H1 (cell line): ENCODE data around the gene JMJD1C. TPM values are rescaled to one million over a fixed set of nuclear protein-coding genes. Genes with fewer than 3 reads are reported as not detected.

Experiments used
- CTCF ChIA-PET: fragments of 300-600 bp; sonication (Branson Sonifier 250); formaldehyde crosslinking; loops from one replicate; lab custom pipeline; 2021; ENCODE audit not compliant: partially characterized antibody; lab: Charles Lee
- POLR2A ChIA-PET: fragments of 300-600 bp; sonication (Branson Sonifier 250); formaldehyde crosslinking; loops from one replicate; lab custom pipeline; 2021; ENCODE audit warnings: inconsistent platforms; ENCODE audit not compliant: partially characterized antibody; lab: Charles Lee
- DNase-seq, 2 experiments: peaks; one replicate each; pipeline versions ENCODE4 v3.0.0 to v3.0.0-alpha.2; 2010 to 2022; ENCODE audit warnings: low spot score in 2 of 2, low read depth in 1 of 2, mixed read lengths in 1 of 2
- FAIRE-seq: peaks from 2 replicates; lab custom pipeline; 2011; peaks lifted over from hg19 to GRCh38; lab: Jason Lieb, UNC
- H2AFZ ChIP-seq: 2 replicates; pipeline ENCODE4 v1.8.1; 2012; ENCODE audit warnings: low read length, inconsistent platforms
- H2AK5ac ChIP-seq: 2 replicates; pipeline ENCODE4 v1.6.1; 2013; ENCODE audit warnings: low read depth, low read length
- H2BK120ac ChIP-seq: replicated peaks from 2 replicates; pipeline ENCODE3; 2013; ENCODE audit warnings: low read depth, low read length, inconsistent platforms
- H2BK12ac ChIP-seq: 2 replicates; pipeline ENCODE4 v1.6.1; 2013; ENCODE audit warnings: low read depth, low read length
- H2BK15ac ChIP-seq: 2 replicates; pipeline ENCODE4 v1.6.1; 2013; ENCODE audit warnings: low read length
- H2BK20ac ChIP-seq: 2 replicates; pipeline ENCODE4 v1.6.1; 2013; ENCODE audit warnings: low read length
- H2BK5ac ChIP-seq: 2 replicates; pipeline ENCODE4 v1.6.1; 2013; ENCODE audit warnings: low read depth, low read length
- H3K14ac ChIP-seq: 2 replicates; pipeline ENCODE4 v1.6.1; 2013; ENCODE audit warnings: inconsistent platforms; ENCODE audit not compliant: insufficient read length
- H3K18ac ChIP-seq: 2 replicates; pipeline ENCODE4 v1.6.1; 2013; ENCODE audit warnings: low read length; ENCODE audit errors: extremely low read depth
- H3K23ac ChIP-seq: 2 replicates; pipeline ENCODE4 v1.6.1; 2013; ENCODE audit warnings: inconsistent platforms; ENCODE audit not compliant: insufficient read length
- H3K23me2 ChIP-seq: 2 replicates; pipeline ENCODE4 v1.6.1; 2013; ENCODE audit warnings: low read depth, low read length
- H3K27ac ChIP-seq: 2 replicates; pipeline ENCODE4 v1.6.1; 2011; ENCODE audit warnings: low read depth, low read length, inconsistent platforms
- H3K27me3 ChIP-seq, 4 experiments: replicated peaks in 1 of 4; 1 replicate in 1 of 4; 2 replicates in 3 of 4; pipeline versions ENCODE4 v1.6.1 to v1.8.1; 2011 to 2013; ENCODE audit warnings: low read length in 3 of 4, mild to moderate bottlenecking in 3 of 4, inconsistent platforms in 2 of 4, mixed read lengths in 2 of 4, moderate library complexity in 1 of 4; ENCODE audit not compliant: control insufficient read depth in 3 of 4, insufficient read depth in 3 of 4; ENCODE audit errors: extremely low read depth in 1 of 4
- H3K36me3 ChIP-seq, 4 experiments: 2 replicates each; pipeline versions ENCODE4 v1.6.1 to v1.8.1; 2011 to 2013; ENCODE audit warnings: mild to moderate bottlenecking in 4 of 4, low read length in 3 of 4, moderate library complexity in 2 of 4, control low read depth in 1 of 4, inconsistent platforms in 1 of 4; ENCODE audit not compliant: insufficient read depth in 4 of 4, control insufficient read depth in 2 of 4
- H3K4ac ChIP-seq: replicated peaks from 2 replicates; pipeline ENCODE3; 2013; ENCODE audit warnings: low read length, low read depth, mixed read lengths, inconsistent platforms; ENCODE audit not compliant: insufficient read length
- H3K4me1 ChIP-seq, 4 experiments: replicated peaks in 1 of 4; 1 replicate in 1 of 4; 2 replicates in 3 of 4; pipeline versions ENCODE4 v1.6.1 to v1.8.1; 2011 to 2013; ENCODE audit warnings: low read length in 3 of 4, inconsistent platforms in 2 of 4, mixed read lengths in 1 of 4; ENCODE audit not compliant: insufficient read depth in 4 of 4, control insufficient read depth in 3 of 4
- H3K4me2 ChIP-seq, 2 experiments: 2 replicates each; pipeline versions ENCODE4 v1.6.1 to v1.8.1; 2011 to 2013; ENCODE audit warnings: low read depth in 2 of 2, low read length in 2 of 2, control low read depth in 1 of 2, inconsistent platforms in 1 of 2, mild to moderate bottlenecking in 1 of 2; ENCODE audit not compliant: insufficient read depth in 1 of 2
- H3K4me3 ChIP-seq, 4 experiments: fragments of 200-600, 300-600 bp in 1 of 4; sonication (generic), shearing (Covaris generic), sonication (Bioruptor Twin) in 1 of 4; 2 replicates each; pipeline versions ENCODE4 v1.5.1 to v1.8.1; 2011 to 2016; ENCODE audit warnings: low read length in 4 of 4, low read depth in 3 of 4, control low read depth in 2 of 4, inconsistent platforms in 2 of 4, mild to moderate bottlenecking in 2 of 4, mixed read lengths in 1 of 4, moderate library complexity in 1 of 4; ENCODE audit not compliant: insufficient read depth in 2 of 4; ENCODE audit errors: extremely low read depth in 1 of 4
- H3K56ac ChIP-seq: replicated peaks from 2 replicates; pipeline ENCODE3; 2013; ENCODE audit warnings: low read depth, mild to moderate bottlenecking, mixed read lengths, low read length, inconsistent platforms; ENCODE audit not compliant: insufficient read length
- H3K79me1 ChIP-seq: 2 replicates; pipeline ENCODE4 v1.6.1; 2013; ENCODE audit warnings: low read depth, low read length, control low read depth
- H3K79me2 ChIP-seq, 2 experiments: 2 replicates each; pipeline versions ENCODE4 v1.6.1 to v1.8.1; 2012 to 2013; ENCODE audit warnings: low read length in 2 of 2, mild to moderate bottlenecking in 2 of 2, inconsistent platforms in 1 of 2; ENCODE audit not compliant: insufficient read depth in 2 of 2, control insufficient read depth in 1 of 2
- H3K9ac ChIP-seq, 4 experiments: replicated peaks in 1 of 4; 1 replicate in 1 of 4; 2 replicates in 3 of 4; pipeline versions ENCODE4 v1.6.1 to v1.8.1; 2011 to 2013; ENCODE audit warnings: low read depth in 3 of 4, low read length in 3 of 4, control low read depth in 2 of 4, mild to moderate bottlenecking in 2 of 4, moderate library complexity in 2 of 4, inconsistent platforms in 1 of 4; ENCODE audit errors: extremely low read depth in 1 of 4
- H3K9me3 ChIP-seq, 2 experiments: 2 replicates each; pipeline versions ENCODE4 v1.6.1 to v1.8.1; 2012 to 2013; ENCODE audit warnings: mild to moderate bottlenecking in 2 of 2, moderate library complexity in 2 of 2, control low read depth in 1 of 2, inconsistent platforms in 1 of 2, low read depth in 1 of 2, low read length in 1 of 2, mixed read lengths in 1 of 2; ENCODE audit not compliant: insufficient read depth in 2 of 2
- H4K20me1 ChIP-seq, 2 experiments: replicated peaks in 1 of 2; 2 replicates each; pipeline versions ENCODE3 to v1.8.1; 2011 to 2013; ENCODE audit warnings: inconsistent platforms in 2 of 2, low read length in 2 of 2, mild to moderate bottlenecking in 1 of 2; ENCODE audit not compliant: insufficient read depth in 2 of 2, control insufficient read depth in 1 of 2
- H4K5ac ChIP-seq: 2 replicates; pipeline ENCODE4 v1.6.1; 2013; ENCODE audit warnings: low read length, low read depth, mixed read lengths, inconsistent platforms; ENCODE audit not compliant: insufficient read length
- H4K8ac ChIP-seq: 2 replicates; pipeline ENCODE4 v1.8.0; 2013; ENCODE audit warnings: mild to moderate bottlenecking, moderate library complexity, low read length, inconsistent platforms; ENCODE audit not compliant: insufficient read depth; ENCODE audit errors: extremely low read depth
- H4K91ac ChIP-seq: replicated peaks from 2 replicates; pipeline ENCODE3; 2013; ENCODE audit warnings: low read length, mixed read lengths, inconsistent platforms; ENCODE audit not compliant: insufficient read length
- ASH2L ChIP-seq: fragments of 200-600, 300-600 bp; sonication (generic); IDR thresholded peaks from one replicate; pipeline ENCODE4 v1.7.1; 2017; ENCODE audit warnings: low read length
- CBX5 ChIP-seq: fragments of 300-800, 300-1000 bp; sonication (generic); IDR thresholded peaks from 2 replicates; pipeline ENCODE4 v1.7.1; 2016; ENCODE audit warnings: antibody characterized with exemption, low read length, low read depth
- CHD2 ChIP-seq: IDR thresholded peaks from 2 replicates; pipeline ENCODE4 v1.6.1; 2012; ENCODE audit warnings: low read length, improper control_type of control experiment
- WGBS, 2 experiments: shearing (Covaris generic) in 1 of 2; methylation state at CpG; one replicate each; pipeline versions ENCODE4 v1.1.6 to v1.1.7; 2013 to 2015; ENCODE audit warnings: low lambda C conversion rate in 2 of 2, mixed read lengths in 2 of 2, inconsistent platforms in 1 of 2, low coverage in 1 of 2, missing lambda C conversion rate in 1 of 2; ENCODE audit not compliant: insufficient replicate concordance in 2 of 2, insufficient coverage in 1 of 2, insufficient read length in 1 of 2; ENCODE audit errors: extremely low coverage in 1 of 2, missing lambda C conversion rate in 1 of 2; 5-methylcytosine and 5-hydroxymethylcytosine counted together
- polyA plus RNA-seq, 7 experiments: library from polyadenylated mRNA; depleted of rRNA in 3 of 7; stranded (reverse) in 5 of 7; unstranded in 2 of 7; fragments of >200 nt in 5 of 7; fragments of 200-250 nt in 2 of 7; gene quantifications; 1 replicate in 5 of 7; 2 replicates in 1 of 7; 4 replicates in 1 of 7; pipeline versions ENCODE4 v1.2.1 to v1.2.3, GENCODE V29; 2011 to 2013; ENCODE audit warnings: missing spikeins in 2 of 7, mixed read lengths in 2 of 7
- total RNA-seq: library from RNA; stranded (reverse); fragmentation: NEBNext Ultra II Directional; extraction: Animal tissue kit (Norgen Biotek cat#: 25700); gene quantifications from 2 replicates; pipeline ENCODE4 v1.2.1, GENCODE V29; 2021

Gene JMJD1C
- total and polyA plus RNA-seq, 2 of the 8 experiments (the other 6 are each of a cell fraction or from before 2014, with no cell fraction given), result 54.5 to 210 TPM

DNA sequence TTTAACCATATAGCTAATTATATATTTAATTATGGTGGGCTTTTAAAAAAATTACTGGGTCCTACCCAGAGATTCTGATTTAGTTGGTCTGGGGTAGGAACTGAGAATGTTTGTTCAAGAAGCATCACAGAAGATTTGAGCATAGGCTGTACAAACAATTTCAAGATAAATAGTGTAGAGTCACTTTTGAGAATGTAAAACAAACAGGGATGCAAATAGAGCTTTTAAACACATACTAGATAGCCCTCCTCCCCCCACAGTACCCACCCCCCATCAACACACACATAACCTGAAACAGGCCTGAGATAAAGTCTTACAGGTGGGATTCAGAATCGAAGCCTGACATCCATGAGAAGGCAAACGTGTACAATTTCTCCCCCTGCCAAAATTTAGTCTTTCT lies 39.8 kb upstream of the JMJD1C start:
- no peak overlapping the region for H4K91ac ChIP-seq
- H3K14ac ChIP-seq, result no peak overlapping the region
- H4K5ac ChIP-seq, result no peak overlapping the region
- no peak overlapping the region for H2BK120ac ChIP-seq
- ChIA-PET CTCF (interaction anchor here (1.0 to 2.7 kb wide), 6 partner anchors 10 to 215 kb away, joined by 3 to 10 read pairs (median 7); partner anchors contain the start of gene REEP3), POLR2A (interaction anchor here (0.6 to 8.4 kb wide), 5 partner anchors 9 to 236 kb away, joined by 3 to 49 read pairs (median 8); partner anchors contain the start of gene REEP3)
- no peak overlapping the region for H2AK5ac ChIP-seq
- H3K9me3 ChIP-seq, result no peaks in the 10 kb centered on the region
- peaks cover 0 to 85% of the 10 kb centered on the region in 2 experiments; a peak in 2 of 4 replicates for H3K79me2 ChIP-seq
- TF ChIP-seq ASH2L, result no peak
- TF ChIP-seq CHD2, result no peak
- no peak for TF ChIP-seq CBX5
- no peaks in the 10 kb centered on the region; a peak in 1 of 8 replicates for H3K36me3 ChIP-seq
- H3K79me1 ChIP-seq, result no peaks in the 10 kb centered on the region
- H2AFZ ChIP-seq, result no peak overlapping the region
- H3K9ac ChIP-seq, result no peak overlapping the region
- no peak overlapping the region for H3K18ac ChIP-seq
- H3K4ac ChIP-seq, result no peak overlapping the region
- no peak overlapping the region for H2BK20ac ChIP-seq
- peaks cover 0 to 18% (median 12%) of the 10 kb centered on the region in 4 experiments; a peak in 6 of 7 replicates for H3K4me1 ChIP-seq
- no peak for FAIRE-seq
- no peak overlapping the region for H2BK12ac ChIP-seq
- H3K4me3 ChIP-seq, result no peak overlapping the region
- DNase-seq, result no peak
- no peak overlapping the region for H3K56ac ChIP-seq
- no peaks in the 10 kb centered on the region for H4K20me1 ChIP-seq
- WGBS, 2 experiments, result 70% methylated on average over 2 of the region's 2 CpGs; no CpG with 5 or more reads in 1 of the 2 experiments
- H2BK15ac ChIP-seq, result no peak overlapping the region
- no peaks in the 10 kb centered on the region for H3K27me3 ChIP-seq
- no peak overlapping the region for H3K27ac ChIP-seq
- no peaks in the 10 kb centered on the region; the same call in 1 of the 2 replicates for H3K23me2 ChIP-seq
- no peak overlapping the region for H4K8ac ChIP-seq
- no peak overlapping the region for H3K23ac ChIP-seq
- no peak overlapping the region for H3K4me2 ChIP-seq
- H2BK5ac ChIP-seq, result no peak overlapping the region
